K562 treated with DMSO at 1 percent for 4 hours (cell line): ENCODE data around the gene INMT. TPM values are rescaled to one million over a fixed set of nuclear protein-coding genes. Genes with fewer than 3 reads are reported as not detected.

Source experiments
- total RNA-seq: library from RNA; unstranded; fragments of 300-600 nt; gene quantifications from 2 replicates; pipeline ENCODE4 v1.2.3, GENCODE V29; 2022; ENCODE audit not compliant: insufficient read depth

Gene INMT
- not detected in 2 replicates for total RNA-seq

DNA sequence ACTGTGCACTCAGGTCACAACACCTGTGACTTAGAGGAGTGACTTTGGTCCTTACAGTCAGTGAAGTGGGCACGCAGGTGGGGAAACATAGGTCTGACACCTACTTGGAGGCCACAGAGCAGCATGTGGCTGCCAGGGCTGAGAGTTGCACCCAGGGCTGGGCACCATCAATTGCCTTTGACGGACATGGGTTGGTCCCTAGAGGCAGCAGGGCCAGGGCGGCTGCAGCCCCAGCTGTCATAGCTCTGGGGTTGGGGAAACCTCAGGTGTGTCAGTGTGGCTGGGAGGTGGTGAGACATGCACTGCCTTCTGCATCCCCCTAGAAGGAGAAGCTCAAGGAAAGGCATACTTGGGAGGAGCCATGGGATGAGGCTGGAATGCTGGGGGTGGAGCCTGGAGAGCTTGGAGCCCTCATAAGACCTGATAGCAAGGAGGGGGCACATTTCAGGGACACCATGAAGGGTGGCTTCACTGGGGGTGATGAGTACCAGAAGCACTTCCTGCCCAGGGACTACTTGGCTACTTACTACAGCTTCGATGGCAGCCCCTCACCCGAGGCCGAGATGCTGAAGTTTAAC lies at the start of gene INMT:
Gene INMT (plus strand): TSS at position 440 of the 578 bp plus-strand sequence. CDS start 16 bp downstream, at position 456.

DNA sequence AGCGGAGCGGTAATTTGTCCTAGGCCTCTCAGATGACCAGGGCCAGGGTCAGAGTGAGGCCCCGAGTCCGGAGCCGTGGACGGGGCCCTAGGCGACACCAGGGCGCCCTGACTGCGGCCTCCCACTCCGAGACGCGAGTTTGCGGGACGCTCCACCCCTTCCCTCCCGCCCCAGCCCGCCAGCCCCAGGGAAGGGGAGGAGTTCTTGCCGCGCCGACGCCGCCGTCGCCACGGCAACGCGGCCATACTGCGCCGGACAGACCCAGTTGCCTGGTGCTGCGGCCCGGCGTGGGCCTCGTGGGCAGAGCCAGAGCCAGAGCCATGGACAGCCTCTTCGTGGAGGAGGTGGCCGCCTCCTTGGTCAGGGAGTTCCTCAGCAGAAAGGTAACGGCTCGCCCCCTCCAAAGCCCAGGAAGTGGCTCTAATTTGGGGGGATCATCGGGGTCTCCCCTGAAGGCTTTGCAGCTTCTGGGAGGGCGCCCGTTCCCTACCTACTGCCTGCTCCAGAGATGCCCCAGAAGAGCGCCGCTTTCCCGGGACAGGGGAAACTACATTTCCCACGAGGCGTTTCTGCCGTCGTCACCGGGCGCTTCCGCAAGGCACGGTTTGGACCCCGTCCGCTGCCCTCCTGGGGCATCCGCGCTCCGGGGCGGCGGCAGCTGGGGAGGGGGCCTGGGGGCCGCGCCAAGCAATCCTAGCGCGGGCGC lies 19.4 kb downstream of the INMT start, which contains the start of gene MINDY4:
Gene MINDY4 (plus strand): TSS at position 244 of the 706 bp plus-strand sequence. CDS start 77 bp downstream, at position 321.

Other genes with a start within 250 kb of the INMT start
- gene GGCT, start 247.3 kb upstream of the INMT start, total RNA-seq, result 58.7 and 65.4 TPM in 2 replicates
- gene GARS1, start 157.3 kb upstream of the INMT start, total RNA-seq, result 276 and 303 TPM in 2 replicates
- gene CRHR2, start 69.7 kb upstream of the INMT start, total RNA-seq, result not detected in 2 replicates
- gene MINDY4, start 19.3 kb downstream of the INMT start, total RNA-seq, result 6.5 and 8.7 TPM in 2 replicates
- gene AQP1, start 159.7 kb downstream of the INMT start, total RNA-seq, result 1.2 and 2.5 TPM in 2 replicates
- not detected in 2 replicates for gene GHRHR, start 211.8 kb downstream of the INMT start, total RNA-seq